CMK (cell line): ENCODE measurements around the gene DCBLD2.
A peak's percentile ranks its signal among the peaks of the same experiment; 100 is the strongest.
"Not testable (repeated sequence)": the region's sequence is repeated elsewhere in the genome, so short reads cannot be mapped to it uniquely, and the experiment has no call there.

Source experiments
- DNase-seq: peaks from one replicate; pipeline ENCODE4 v3.0.0-alpha.2; 2010; ENCODE audit warnings: low read depth

Gene DCBLD2

DNA sequence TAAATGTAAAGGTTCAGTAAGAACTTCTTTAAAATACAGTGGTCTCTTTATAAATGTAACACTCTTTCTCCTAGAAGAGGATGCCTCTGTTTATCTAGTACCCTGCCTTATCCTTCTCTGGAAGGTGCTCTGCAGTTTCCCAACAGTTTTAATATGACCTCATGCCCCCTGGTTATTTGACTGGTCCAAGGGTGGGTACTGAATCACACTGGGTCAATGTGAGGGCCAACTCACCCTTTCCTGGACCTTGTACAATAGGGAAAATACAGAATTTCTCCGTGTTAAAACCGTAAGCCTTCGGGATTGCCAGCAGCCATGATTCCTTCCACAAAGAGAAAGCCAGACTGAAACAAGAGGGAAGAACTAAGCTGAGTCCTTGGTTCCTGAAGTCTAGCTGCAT lies 9.2 kb downstream of the DCBLD2 start:
- no peak for DNase-seq

DNA sequence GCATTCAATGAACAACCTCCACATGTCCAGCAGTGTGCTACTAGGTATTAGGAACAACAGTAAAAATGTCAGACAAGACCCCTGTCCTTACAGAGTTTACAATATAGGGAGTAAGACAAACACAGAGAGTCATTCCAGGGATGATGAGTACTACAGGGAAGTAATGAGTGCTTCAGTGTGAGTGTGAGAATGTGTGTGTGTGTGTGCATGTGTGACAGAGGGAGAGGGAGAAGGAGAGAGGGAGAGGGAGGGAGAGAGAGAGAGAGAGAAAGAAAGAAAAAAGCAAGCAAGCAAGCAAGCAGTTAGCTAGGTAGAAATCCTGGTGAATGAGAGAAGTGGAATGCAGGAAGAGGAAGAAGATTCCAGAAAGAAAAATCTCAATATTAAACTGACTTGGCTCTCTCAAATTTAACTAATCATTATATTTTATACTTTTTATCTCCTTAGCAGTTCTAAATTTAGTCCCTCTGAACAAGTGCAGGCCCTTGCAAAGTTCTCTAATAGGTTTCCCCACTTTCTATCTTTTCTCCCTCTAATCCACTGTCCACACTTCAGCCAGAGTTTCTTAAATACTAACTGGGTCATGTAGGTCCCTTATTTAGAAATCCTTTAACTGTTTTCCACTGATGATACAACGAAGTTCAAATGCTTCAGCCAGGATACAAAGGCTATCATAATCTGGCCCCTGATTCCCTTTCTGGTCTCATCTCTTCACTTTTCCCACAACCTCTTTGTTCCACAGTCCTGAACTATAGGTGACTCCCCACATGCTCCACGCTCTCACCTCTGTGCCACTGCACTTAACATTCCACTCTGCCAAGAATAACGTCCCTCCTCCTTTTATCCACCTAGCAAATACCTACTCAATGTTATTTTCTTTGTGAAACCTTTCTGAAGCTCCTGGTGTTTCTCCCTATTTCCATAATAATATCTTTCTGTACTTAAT lies 10.3 kb downstream of the DCBLD2 start:
- no peak for DNase-seq

- DNase-seq = no peak
Measured at GRCh38 chr3:98890181-98890835, 11.2 kb downstream of the DCBLD2 start.

GRCh38 chr3:98887684-98888083 lies 13.8 kb downstream of the DCBLD2 start:
- no peak for DNase-seq

GRCh38 chr3:98886525-98886924 lies 15.0 kb downstream of the DCBLD2 start:
- no peak for DNase-seq

DNA sequence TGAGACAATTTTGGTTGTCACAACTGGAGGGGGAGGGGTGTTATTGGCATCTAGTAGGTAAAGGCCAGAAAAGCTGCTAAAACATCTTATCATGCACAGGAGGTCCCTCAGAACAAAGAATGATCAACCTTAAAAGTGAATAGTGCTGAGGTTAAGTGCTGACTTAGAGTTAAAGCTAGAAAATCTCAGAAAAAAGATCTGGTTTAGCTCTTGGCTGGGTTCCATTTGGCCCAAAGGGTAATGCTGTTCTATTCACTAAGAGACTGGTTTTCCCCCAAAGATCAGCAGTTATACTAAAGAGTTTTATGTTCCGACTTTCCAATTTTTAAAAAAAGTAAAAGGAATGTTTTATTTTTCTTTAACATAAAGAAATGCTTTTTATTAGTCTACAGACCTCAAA lies 15.6 kb downstream of the DCBLD2 start:
- DNase-seq = no peak

DNA sequence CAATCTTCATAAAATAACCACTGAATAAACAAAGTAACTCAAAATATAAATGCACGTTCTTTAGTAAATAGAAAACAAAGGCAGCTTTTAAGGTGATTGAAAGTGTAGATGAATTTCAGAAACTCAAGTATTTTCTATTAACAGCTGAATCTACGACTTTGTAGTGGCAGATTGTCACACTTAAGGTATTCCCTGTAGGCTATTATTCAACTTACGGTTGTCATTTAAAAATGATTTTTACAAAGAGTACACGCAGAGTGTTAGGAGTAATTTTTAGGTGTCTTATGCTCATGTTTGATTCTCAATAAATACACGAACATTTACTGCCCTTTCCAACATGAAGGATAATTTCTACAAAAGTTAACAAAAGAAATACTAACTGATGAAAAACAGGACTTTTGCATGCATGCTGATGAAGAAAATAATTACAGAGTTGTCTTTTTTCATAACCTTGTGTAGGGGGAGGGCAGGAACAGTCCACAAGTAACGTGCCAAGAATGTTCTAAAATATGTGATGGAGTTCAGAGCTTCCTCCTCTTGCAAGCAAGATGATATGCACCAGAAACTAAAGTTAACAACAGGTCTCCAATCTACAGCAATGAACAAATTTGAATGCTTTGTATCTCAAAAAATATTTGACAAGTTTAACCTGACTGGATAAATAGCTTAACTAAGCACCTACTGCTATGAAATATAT lies 16.7 kb downstream of the DCBLD2 start:
- no peak for DNase-seq

DNA sequence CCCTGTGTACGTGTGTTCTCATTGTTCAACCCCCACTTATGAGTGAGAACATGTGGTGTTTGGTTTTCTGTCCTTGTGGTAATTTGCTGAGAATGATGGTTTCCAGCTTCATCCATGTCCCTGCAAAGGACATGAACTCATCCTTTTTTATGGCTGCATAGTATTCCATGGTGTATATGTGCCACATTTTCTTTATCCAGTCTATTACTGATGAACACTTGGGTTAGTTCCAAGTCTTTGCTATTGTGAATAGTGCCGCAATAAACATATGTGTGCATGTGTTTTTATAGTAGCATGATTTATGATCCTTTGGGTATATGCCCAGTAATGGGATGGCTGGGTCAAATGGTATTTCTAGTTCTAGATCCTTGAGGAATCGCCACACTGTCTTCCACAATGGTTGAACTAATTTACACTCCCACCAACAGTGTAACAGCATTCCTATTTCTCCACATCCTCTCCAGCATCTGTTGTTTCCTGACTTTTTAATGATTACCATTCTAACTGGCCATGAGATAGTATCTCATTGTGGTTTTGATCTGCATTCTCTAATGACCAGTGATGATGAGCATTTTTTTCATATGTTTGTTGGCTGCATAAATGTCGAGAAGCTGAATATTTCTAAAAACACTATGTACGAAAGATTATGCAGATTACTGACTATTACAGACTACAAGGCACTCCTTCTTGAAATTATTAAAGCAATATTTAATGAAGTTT lies 18.7 kb downstream of the DCBLD2 start:
- not testable (repeated sequence) for DNase-seq

DNA sequence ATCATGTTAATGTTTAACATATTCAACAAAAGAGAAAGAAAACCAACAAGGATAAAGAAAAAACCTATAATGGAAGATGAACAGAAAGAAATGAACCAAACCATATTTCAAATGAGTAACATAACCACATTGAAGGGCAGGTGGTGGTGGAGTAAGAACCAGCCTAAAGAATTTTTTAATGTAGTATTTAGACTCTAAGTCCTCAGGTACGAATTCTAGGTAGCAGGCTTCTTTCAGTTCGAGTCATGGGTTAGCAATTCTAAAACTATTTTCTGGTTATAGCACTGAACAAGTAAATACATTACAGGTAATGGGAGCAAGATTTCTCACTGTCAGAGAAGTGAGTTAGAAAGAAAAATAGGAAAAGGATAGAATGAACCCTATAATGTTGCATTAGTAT lies 24.4 kb downstream of the DCBLD2 start:
- no peak for DNase-seq

DNA sequence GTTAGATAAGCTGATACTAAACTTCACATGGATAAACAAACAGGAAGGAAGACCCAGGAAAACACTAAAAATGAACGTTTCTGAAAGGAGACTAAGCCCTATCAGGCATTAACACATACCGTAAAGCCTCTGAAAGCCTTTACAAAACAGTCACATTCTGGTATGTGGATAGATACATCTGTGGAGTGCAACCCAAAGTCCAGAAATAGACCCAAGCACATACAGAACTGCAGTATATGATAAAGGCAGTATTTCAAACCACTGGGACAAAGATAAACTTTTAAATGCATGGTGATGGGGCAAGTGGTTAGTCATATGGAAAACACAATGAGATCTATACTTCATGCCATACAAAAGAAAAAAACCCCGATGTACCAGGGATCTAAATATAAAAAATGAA lies 26.0 kb downstream of the DCBLD2 start:
- peak; percentile 81 for DNase-seq

GRCh38 chr3:98874602-98875249 lies 26.8 kb downstream of the DCBLD2 start:
- DNase-seq = peak; percentile 30

GRCh38 chr3:98869391-98869790 lies 32.1 kb downstream of the DCBLD2 start:
- DNase-seq = no peak

- not testable (repeated sequence) for DNase-seq
Measured at GRCh38 chr3:98857971-98858370, 43.5 kb downstream of the DCBLD2 start.

GRCh38 chr3:98857258-98857657 lies 44.2 kb downstream of the DCBLD2 start:
- not testable (repeated sequence) for DNase-seq

GRCh38 chr3:98856724-98857123 lies 44.8 kb downstream of the DCBLD2 start:
- no peak for DNase-seq

GRCh38 chr3:98855806-98856400 lies 45.6 kb downstream of the DCBLD2 start:
- DNase-seq = no peak

DNA sequence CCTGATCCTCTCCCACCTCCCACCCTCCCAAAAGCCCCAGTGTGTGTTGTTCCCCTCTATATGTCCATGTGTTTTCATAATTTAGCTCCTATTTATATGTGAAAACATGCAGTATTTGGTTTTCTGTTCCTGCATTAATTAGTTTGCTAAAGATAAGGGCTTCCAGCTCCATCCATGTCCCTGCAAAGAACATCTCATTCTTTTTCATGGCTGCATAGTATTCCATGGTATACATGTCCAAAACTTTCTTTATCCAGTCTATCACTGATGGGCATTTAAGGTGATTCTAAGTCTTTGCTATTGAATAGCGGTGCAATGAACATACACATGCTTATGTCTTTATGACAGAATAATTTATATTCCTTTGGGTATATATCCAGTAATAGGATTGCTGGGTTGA lies 53.4 kb downstream of the DCBLD2 start:
- no peak for DNase-seq

- no peak for DNase-seq
Measured at GRCh38 chr3:98846101-98846500, 55.4 kb downstream of the DCBLD2 start.

- no peak for DNase-seq
Measured at GRCh38 chr3:98843266-98843959, 58.1 kb downstream of the DCBLD2 start.

DNA sequence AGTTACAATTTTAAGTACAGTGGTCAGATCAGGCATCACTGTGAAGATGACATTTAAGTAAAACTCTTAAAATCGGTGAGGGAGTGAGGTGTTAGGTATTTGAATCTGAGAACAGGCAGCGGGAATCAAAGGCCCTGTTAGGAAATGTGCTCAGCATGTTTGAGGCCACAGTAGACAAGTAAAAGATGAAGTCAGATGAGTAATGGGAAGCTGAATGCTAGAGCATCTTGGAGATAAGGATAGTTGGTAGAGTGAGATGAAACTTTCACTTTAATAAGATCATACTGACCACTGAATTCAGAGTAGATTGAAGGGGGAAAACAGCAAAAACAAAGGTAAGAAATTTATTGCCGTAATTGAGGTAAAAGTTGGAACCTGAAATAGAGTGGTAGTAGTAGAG lies 61.6 kb downstream of the DCBLD2 start:
- no peak for DNase-seq

DNA sequence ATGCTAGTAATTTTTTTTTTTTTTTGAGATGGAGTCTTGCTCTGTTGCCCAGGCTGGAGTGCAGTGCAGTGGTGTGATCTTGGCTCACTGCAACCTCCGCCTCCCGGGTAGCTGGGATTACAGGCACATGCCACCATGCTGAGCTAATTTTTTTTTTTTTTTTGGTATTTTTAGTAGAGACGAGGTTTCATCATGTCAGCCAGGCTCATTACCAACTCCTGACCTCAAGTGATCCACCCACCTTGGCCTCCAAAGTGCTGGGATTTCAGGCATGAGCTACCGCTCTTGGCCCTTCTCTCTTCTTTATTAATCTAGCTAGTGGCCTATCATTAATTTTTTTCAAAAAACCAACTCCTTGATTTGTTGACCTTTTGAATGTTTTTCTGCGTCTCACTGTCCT lies 70.4 kb downstream of the DCBLD2 start:
- DNase-seq = not testable (repeated sequence)
